Stimulated activated naive B cell treated with anti-CD40 and anti-IgM and Interleukin-4, amounts not matched to agents 10 μg/mL and 1 μg/mL and 100 μg/mL, for 72 hours (primary cell): ENCODE measurements around the gene ANKS1A.

ENCODE experiments used
- ATAC-seq, 2 donors: fragments of 150-1000 bp; cut with Tn5 transposase; replicated peaks; 2 replicates each; pipeline ENCODE4 v1.10.0; 2021; ENCODE audit warnings: moderate library complexity in 1 of 2
- DNase-seq: peaks from one replicate; pipeline ENCODE4 v3.0.0; 2021
- H3K27ac Mint-ChIP-seq: one replicate; pipeline ENCODE4 v1.8.0; 2022; ENCODE audit warnings: mild to moderate bottlenecking, mixed read lengths
- H3K27me3 Mint-ChIP-seq, 2 donors: one replicate each; pipeline ENCODE4 v1.8.0; 2022; ENCODE audit warnings: mixed read lengths in 2 of 2
- H3K36me3 Mint-ChIP-seq, 2 donors: one replicate each; pipeline ENCODE4 v1.8.0; 2022; ENCODE audit warnings: mixed read lengths in 2 of 2, mild to moderate bottlenecking in 1 of 2
- H3K4me1 Mint-ChIP-seq, 2 donors: one replicate each; pipeline ENCODE4 v1.8.0; 2022; ENCODE audit warnings: mixed read lengths in 2 of 2, mild to moderate bottlenecking in 1 of 2
- H3K4me3 Mint-ChIP-seq, 2 donors: one replicate each; pipeline ENCODE4 v1.8.0; 2022; ENCODE audit warnings: mild to moderate bottlenecking in 2 of 2, mixed read lengths in 2 of 2, moderate library complexity in 1 of 2
- H3K9me3 Mint-ChIP-seq, 2 donors: one replicate each; pipeline ENCODE4 v1.8.0; 2022; ENCODE audit warnings: mixed read lengths in 2 of 2, mild to moderate bottlenecking in 1 of 2

ANKS1A gene

DNA sequence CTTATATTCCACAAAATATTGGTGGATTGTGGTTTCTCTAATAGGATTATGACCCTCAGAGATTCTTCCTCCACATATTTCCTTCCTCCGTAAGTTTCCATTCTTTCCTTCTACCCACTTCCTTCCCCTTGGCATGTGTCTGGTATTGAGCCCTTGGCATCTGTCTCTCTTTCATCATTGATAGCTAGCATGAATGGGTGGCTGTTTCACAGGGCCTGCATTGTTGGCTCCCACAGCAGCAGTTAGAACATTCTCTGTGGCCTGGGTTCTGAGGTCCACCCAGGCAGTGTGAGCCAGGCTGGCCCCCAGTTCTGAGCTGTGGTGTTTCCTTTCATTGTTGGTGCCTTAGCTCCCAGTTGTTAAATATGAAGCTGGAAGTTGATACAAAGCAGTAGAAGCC, 125.3 kb downstream of the ANKS1A start:
- H3K27me3 Mint-ChIP-seq: no peaks in the 10 kb centered on the region
- ATAC-seq (no peak), DNase-seq (no peak)
- H3K4me1 Mint-ChIP-seq: peaks cover 3 to 7% of the 10 kb centered on the region in 2 donors
- no peak overlapping the region for H3K4me3 Mint-ChIP-seq
- no peaks in the 10 kb centered on the region for H3K9me3 Mint-ChIP-seq
- no peak overlapping the region for H3K27ac Mint-ChIP-seq
- peaks cover 12 to 33% of the 10 kb centered on the region in 2 donors for H3K36me3 Mint-ChIP-seq

DNA sequence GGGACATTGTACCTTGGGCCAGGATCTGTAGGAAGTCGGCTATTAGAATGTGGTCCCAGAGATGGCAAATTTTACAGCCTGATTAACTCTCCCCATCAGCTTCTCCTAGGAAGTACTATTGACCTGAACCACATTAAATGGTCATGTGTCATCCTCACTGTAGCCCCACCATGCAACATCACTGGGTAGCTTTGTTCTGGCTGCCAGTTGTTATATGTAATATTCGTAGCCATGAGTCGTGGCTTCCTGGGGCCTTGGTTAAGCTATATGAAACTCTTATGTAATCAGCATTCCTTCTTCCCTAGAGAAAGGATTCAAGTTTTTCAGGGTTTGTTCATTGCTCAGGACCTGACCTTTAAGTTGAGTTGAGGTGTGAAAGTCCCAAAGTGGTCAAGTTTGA, 125.7 kb downstream of the ANKS1A start:
- Mint-ChIP-seq H3K9me3 (no peaks in the 10 kb centered on the region), H3K4me1 (peaks cover 3 to 7% of the 10 kb centered on the region in 2 donors), H3K27me3 (no peaks in the 10 kb centered on the region), H3K27ac (no peak overlapping the region), H3K36me3 (peaks cover 16 to 37% of the 10 kb centered on the region in 2 donors), H3K4me3 (no peak overlapping the region)
- DNase-seq (no peak), ATAC-seq (no peak)

DNA sequence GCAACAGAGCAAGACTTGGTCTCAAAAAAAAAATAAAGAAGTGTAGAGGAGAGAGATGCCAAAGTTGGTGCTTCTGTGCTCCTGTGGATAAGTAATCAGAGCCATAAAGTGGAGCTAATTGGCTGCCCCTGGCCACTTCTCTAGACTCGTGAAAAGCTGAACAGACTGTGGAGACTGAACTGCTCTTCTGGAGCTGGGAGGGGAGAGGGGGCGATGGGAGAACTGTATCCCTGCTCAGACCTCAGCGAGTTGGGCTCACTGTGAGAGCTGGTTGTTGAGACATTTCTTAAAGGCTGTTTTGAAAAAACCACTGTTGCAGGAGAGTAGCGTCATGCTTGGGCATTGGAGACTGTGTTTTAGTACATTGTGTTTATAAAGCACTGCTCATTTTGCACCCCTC, 126.4 kb downstream of the ANKS1A start:
- H3K4me3 Mint-ChIP-seq: no peak overlapping the region
- H3K4me1 Mint-ChIP-seq: peaks cover 3 to 7% of the 10 kb centered on the region in 2 donors
- ATAC-seq (no peak), DNase-seq (no peak)
- H3K27me3 Mint-ChIP-seq: no peaks in the 10 kb centered on the region
- H3K9me3 Mint-ChIP-seq: no peaks in the 10 kb centered on the region
- peaks cover 18 to 37% of the 10 kb centered on the region in 2 donors for H3K36me3 Mint-ChIP-seq
- H3K27ac Mint-ChIP-seq: no peak overlapping the region

DNA sequence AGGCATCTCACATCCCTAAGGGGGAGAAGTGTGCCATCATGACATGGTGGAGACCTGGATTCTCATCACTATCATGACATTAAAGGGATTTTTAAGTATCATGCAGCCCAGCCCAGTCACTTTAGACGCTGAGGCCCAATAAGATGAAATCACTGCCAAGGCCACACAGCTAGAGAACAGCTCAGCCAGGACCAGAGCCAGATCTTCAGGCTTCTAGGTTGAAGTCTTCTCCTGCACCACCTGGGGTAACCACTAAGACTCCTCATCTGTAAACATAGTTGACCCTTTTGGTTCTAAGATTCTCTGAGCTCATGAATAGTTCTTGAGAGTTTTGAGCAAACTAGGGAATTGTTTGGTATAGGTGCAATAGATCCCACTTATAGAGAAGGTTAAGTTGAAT, 126.9 kb downstream of the ANKS1A start:
- H3K4me1 Mint-ChIP-seq: peaks cover 3 to 5% of the 10 kb centered on the region in 2 donors
- H3K4me3 Mint-ChIP-seq: no peak overlapping the region
- ATAC-seq: no peak
- H3K27ac Mint-ChIP-seq: no peak overlapping the region
- H3K27me3 Mint-ChIP-seq: no peaks in the 10 kb centered on the region
- H3K36me3 Mint-ChIP-seq: peaks cover 18 to 36% of the 10 kb centered on the region in 2 donors
- no peaks in the 10 kb centered on the region for H3K9me3 Mint-ChIP-seq
- DNase-seq: no peak

DNA sequence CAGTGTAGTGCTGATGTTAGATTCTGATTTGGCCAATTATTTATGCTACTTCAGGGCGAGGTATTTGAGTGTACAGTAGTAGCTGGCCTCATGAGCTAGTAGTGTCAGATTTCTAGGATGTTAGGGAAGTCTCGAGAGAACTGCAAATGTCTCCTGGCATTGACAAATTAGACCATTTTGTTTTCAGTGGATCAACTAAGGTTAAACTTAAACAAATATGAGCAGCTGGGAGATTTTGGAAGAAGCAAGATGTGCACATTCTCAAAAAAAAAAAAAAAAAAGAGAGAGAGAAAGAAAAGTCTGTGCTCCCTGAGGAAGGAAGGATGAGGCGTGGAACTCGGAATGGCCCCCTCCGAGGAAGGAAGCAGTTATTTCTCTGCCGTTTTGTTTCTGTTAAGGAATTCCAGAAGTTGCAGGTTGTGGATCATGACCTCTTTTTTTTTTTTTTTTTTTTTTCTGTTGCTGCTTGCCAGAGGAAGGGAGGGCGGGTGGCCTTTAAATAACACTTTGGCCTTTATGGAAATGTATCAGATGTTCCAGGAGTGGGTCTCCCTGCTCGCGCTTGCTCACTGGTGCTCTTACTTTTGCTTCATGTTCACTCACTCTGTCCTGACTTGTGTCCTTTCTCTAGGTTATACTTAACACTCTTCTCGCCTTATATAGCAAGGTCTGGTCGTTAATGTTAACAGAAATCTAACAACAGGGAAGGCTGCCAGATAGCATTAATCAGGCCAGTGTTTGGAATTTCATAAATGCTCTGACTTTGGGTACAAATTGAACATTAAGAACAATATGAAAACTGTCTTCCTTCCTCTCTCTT, 127.7 kb downstream of the ANKS1A start:
- Mint-ChIP-seq H3K27ac (no peak overlapping the region), H3K27me3 (no peaks in the 10 kb centered on the region), H3K4me3 (no peak overlapping the region), H3K4me1 (no peaks in the 10 kb centered on the region), H3K9me3 (no peaks in the 10 kb centered on the region), H3K36me3 (peaks cover 18 to 36% of the 10 kb centered on the region in 2 donors)
- no peak for DNase-seq
- ATAC-seq: no peak

DNA sequence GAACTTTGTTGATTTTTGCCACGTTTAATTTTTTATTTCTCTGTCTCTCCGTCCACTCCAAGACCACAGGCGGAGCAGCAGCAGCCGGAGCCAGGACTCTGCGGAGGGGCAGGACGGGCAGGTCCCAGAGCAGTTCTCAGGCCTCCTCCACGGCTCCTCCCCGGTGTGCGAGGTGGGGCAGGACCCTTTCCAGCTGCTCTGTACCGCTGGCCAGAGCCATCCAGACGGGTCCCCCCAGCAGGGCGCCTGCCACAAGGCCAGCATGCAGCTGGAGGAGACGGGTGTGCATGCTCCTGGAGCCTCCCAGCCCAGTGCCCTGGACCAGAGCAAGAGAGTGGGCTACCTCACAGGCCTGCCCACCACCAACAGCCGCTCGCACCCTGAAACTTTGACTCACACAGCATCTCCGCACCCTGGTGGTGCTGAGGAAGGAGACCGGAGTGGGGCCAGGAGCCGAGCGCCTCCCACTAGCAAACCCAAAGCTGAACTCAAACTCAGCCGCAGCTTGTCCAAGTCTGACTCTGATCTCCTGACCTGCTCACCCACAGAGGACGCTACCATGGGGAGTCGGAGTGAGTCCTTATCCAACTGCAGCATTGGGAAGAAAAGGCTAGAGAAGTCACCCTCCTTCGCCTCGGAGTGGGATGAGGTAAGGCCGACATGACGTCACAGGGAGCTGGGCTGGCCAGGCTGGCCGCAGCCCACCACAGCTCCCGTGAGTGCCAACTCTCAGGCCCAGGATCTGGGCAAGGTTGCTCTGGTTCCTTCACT, 128.5 kb downstream of the ANKS1A start:
- no peaks in the 10 kb centered on the region for H3K9me3 Mint-ChIP-seq
- H3K36me3 Mint-ChIP-seq: peaks cover 18 to 36% of the 10 kb centered on the region in 2 donors
- no peaks in the 10 kb centered on the region for H3K27me3 Mint-ChIP-seq
- ATAC-seq (no peak), DNase-seq (no peak)
- H3K4me1 Mint-ChIP-seq: no peaks in the 10 kb centered on the region
- H3K27ac Mint-ChIP-seq: no peak overlapping the region
- H3K4me3 Mint-ChIP-seq: no peak overlapping the region

DNA sequence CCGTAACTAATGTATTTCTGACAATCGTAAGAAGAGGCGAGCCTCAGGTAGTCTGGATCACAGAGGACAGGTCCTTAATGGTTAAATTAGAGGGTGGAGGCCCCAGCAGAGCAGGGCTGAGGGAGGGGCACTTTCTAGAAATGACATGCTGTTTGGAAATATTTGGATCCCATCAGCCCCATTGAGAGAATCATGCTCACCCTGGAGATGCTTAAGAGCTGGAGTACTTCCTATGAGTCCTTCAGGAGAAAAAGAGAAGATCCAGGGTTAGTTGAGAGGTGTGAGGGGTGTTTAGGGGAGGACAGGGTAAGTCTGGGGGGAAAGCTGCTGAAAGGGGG, 129.1 kb downstream of the ANKS1A start:
- H3K36me3 Mint-ChIP-seq: peaks cover 21 to 36% of the 10 kb centered on the region in 2 donors
- no peak overlapping the region for H3K27ac Mint-ChIP-seq
- DNase-seq (no peak), ATAC-seq (no peak)
- H3K4me1 Mint-ChIP-seq: no peaks in the 10 kb centered on the region
- no peak overlapping the region for H3K4me3 Mint-ChIP-seq
- H3K27me3 Mint-ChIP-seq: no peaks in the 10 kb centered on the region
- no peaks in the 10 kb centered on the region for H3K9me3 Mint-ChIP-seq

DNA sequence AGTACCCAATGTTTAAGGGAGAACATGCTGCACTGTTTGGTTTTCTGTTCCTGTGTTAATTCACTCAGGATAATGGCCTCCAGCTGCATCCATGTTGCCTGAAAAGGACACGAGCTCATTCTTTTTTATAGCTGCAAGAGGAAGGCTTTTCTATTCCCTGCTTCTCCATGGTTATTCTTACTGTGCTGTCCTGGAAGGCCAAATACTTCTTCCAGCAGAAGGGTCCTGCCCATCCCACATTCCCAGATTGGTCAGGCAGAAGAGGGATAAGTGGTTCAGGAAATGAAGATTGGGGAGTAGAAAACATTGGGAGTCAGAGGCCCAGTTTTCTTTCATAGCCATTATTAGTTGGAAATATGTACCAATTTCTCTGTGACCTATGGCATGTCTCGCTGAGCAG, 129.7 kb downstream of the ANKS1A start:
- Mint-ChIP-seq H3K27me3 (no peaks in the 10 kb centered on the region), H3K36me3 (peaks cover 21 to 36% of the 10 kb centered on the region in 2 donors), H3K4me3 (no peak overlapping the region), H3K9me3 (no peaks in the 10 kb centered on the region), H3K4me1 (no peaks in the 10 kb centered on the region), H3K27ac (peak overlapping the region; percentile 63)
- DNase-seq: no peak
- no peak for ATAC-seq

DNA sequence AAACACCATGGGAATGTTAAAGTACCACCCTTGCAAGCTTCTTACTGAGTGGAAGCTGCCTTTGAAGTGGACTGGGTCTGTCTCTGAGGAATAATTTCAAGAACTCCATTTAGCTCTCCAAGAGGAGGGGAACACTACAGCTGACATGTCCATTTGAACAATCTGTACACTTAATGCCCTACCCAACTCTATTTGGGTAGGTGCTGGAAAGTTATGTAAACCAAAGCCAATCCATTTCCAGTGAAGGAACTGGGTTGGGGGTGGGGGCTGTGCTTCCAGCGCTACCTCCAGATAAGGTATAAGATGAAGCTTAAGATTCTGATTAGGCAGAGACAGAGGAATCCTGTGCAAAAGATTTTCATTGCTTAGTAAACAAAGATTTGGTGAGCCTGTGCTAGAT, 130.1 kb downstream of the ANKS1A start:
- H3K27me3 Mint-ChIP-seq: no peaks in the 10 kb centered on the region
- DNase-seq (no peak), ATAC-seq (no peak)
- H3K4me1 Mint-ChIP-seq: no peaks in the 10 kb centered on the region
- H3K27ac Mint-ChIP-seq: no peak overlapping the region
- H3K4me3 Mint-ChIP-seq: no peak overlapping the region
- peaks cover 21 to 36% of the 10 kb centered on the region in 2 donors for H3K36me3 Mint-ChIP-seq
- H3K9me3 Mint-ChIP-seq: no peaks in the 10 kb centered on the region

DNA sequence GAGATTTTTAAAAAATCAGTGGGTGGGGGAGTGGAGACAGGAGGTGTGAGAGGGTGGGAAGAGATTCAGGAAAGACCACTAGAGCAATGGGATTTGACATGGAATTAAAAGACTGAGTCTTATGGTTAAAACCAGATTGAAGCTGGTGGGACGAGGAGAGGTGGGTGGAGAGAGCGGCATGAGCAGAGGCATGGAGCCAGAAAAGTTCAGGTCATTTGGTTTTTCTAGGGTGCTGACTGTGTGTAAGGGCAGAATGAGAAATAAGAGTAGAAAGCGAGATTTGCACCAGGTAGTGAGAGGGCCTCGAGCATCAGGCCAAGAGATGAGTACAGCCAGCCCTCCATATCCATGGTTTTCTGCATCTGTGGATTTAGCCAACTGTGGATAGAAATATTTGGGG, 130.8 kb downstream of the ANKS1A start:
- Mint-ChIP-seq H3K36me3 (peaks cover 21 to 36% of the 10 kb centered on the region in 2 donors), H3K27ac (no peak overlapping the region), H3K4me1 (no peaks in the 10 kb centered on the region)

DNA sequence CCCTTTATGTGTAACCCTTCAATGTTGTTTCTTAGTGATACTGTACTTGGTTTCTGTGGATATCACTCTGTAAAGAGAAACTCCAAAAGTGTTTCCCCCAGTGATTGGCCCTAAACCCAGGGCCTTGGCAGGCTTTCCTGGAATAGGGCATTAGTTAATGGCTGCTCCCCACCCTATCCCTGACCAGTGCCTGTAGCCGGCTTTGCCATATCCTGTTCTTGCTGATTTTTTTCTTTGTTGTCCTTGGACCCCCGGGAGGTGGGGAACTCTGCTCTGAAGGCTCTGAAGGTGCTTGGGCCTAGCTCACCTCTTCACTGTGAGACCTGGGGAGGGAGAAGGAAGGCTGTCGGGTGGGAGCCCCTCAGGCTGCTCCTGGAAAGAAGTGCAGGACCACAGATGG, 131.9 kb downstream of the ANKS1A start:
- Mint-ChIP-seq H3K4me1 (no peaks in the 10 kb centered on the region), H3K36me3 (peaks cover 23 to 40% of the 10 kb centered on the region in 2 donors)

More for the DNA sequence above, 130.8 kb downstream of the ANKS1A start:
- DNase-seq: no peak
- H3K4me3 Mint-ChIP-seq: no peak overlapping the region
- H3K27me3 Mint-ChIP-seq: no peaks in the 10 kb centered on the region
- no peak for ATAC-seq
- no peaks in the 10 kb centered on the region for H3K9me3 Mint-ChIP-seq

DNA sequence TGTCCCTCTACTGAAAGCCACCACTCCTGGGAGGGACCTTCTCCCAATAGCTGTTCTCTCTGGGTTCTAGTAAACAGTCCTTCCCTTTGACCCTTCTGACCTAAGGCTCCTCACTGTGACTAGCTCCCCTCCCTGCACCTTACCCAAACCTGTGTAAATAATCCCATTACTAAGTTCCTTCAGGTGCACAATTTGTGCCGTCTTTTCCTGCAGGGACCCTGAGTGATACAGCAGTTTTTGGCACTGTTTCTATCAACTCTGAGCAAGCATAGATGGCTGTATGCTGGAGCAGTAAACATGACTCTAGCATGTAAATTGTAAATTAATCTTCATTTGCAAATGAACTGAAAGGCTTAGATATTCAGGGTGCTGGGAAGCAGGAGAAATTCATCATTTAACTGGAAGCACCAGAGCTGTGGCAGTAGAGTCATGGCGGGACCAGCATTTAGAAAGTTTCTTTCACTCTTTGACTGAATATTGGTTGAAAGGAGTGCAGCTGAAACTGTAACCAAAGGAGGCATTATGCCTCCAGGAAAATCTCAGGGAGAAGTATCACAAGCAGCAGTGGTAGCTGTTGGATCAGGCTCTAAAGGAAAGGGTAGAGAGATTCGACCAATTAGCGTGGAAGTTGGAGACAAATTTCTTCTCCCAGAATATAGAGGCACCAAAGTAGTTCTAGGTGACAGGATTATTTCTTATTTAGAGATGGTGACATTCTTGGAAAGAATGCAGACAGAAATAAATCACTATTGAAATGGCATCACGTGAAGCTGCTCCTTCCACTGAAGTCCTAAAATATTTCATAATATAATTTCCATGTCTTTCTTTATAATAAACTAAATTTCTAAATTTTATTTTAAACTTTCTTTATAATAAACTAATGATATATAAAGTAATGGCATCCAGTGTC, 134.3 kb downstream of the ANKS1A start:
- no peaks in the 10 kb centered on the region for H3K9me3 Mint-ChIP-seq
- H3K27me3 Mint-ChIP-seq: no peaks in the 10 kb centered on the region
- H3K4me3 Mint-ChIP-seq: no peak overlapping the region
- no peak for DNase-seq
- no peaks in the 10 kb centered on the region for H3K4me1 Mint-ChIP-seq
- no peak for ATAC-seq
- peaks cover 23 to 34% of the 10 kb centered on the region in 2 donors for H3K36me3 Mint-ChIP-seq
- H3K27ac Mint-ChIP-seq: no peak overlapping the region

More for the DNA sequence above, 131.9 kb downstream of the ANKS1A start:
- ATAC-seq: no peak
- Mint-ChIP-seq H3K27me3 (no peaks in the 10 kb centered on the region), H3K9me3 (no peaks in the 10 kb centered on the region), H3K27ac (no peak overlapping the region), H3K4me3 (no peak overlapping the region)
- DNase-seq: no peak

DNA sequence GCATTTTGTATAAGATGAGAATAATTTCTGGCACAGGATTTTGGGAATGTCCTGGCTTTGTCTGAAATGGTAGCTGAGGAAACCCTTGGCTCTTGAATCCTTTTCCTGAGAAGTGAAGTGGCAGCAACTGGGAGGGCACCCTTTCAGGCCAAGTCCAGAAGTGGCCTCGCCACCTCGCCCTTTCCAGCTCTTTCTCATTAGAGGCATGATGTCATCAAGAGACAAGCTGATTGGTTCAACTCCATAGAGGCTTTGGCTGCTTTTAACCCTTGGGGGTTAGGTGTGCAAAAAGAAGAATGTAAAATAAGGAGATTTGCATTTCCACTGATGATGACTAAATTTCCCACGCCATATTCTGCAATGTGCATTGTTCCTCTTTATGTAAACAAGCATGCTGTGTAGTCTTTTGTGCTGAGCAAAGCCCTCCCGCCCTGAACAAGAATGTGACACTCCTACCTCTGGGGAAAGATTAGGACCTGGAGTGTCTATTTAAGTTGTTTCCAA, 135.5 kb downstream of the ANKS1A start:
- DNase-seq (no peak), ATAC-seq (no peak)
- no peaks in the 10 kb centered on the region for H3K27me3 Mint-ChIP-seq
- no peak overlapping the region for H3K4me3 Mint-ChIP-seq
- H3K9me3 Mint-ChIP-seq: no peaks in the 10 kb centered on the region
- H3K36me3 Mint-ChIP-seq: peaks cover 13 to 22% of the 10 kb centered on the region in 2 donors
- no peak overlapping the region for H3K27ac Mint-ChIP-seq
- H3K4me1 Mint-ChIP-seq: no peaks in the 10 kb centered on the region
